ENCODE data around the gene DBNDD1.

DNA sequence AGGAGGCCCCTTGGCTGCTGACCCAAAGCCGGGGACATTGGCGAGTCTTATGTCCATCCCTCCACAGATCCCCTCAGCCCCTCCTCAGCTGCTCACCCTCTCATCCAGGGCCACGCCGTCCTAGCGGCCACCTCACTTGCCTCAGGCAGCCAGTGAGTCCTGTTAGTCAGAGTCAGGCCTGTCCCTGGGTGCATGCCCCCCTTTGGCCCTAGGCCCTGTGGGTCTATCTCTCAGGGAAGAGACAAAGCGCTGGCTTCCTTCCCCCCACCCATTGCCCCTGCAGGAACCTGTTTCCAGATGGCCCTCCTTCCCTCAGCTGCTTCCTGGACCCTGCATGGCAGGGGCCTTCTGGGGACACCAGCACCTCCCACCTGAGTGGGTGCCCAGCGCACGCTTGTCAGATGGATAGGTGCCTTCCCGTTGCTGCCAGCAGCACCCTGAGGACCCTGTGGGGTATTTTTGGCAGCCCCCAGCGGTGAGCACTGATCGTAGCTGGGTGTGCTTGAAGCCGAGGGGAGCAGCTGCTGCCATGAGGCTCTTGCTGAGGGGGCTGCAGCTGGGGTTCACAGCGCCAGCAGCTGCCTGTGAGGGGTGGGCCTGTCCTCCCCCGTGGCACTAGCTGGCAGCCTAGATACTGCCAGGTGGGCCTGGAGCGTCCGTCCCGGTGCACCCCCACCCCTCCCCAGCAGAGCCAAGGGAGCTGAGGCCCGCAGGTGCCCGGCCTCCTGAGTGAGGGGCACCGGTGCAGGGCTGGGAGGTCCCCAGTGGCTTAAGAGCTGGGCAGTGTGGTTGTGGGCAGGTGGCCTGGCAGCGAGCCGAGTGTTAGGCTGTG, 8.4 kb downstream of the DBNDD1 start:
- TF ChIP-seq, protein P1, sequence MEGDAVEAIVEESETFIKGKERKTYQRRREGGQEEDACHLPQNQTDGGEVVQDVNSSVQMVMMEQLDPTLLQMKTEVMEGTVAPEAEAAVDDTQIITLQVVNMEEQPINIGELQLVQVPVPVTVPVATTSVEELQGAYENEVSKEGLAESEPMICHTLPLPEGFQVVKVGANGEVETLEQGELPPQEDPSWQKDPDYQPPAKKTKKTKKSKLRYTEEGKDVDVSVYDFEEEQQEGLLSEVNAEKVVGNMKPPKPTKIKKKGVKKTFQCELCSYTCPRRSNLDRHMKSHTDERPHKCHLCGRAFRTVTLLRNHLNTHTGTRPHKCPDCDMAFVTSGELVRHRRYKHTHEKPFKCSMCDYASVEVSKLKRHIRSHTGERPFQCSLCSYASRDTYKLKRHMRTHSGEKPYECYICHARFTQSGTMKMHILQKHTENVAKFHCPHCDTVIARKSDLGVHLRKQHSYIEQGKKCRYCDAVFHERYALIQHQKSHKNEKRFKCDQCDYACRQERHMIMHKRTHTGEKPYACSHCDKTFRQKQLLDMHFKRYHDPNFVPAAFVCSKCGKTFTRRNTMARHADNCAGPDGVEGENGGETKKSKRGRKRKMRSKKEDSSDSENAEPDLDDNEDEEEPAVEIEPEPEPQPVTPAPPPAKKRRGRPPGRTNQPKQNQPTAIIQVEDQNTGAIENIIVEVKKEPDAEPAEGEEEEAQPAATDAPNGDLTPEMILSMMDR (conservative IDR thresholded peaks at IDR 0.05; ENCODE audit: low read depth in 2 of 2), result no peak
- 0 out of 2 replicates have a peak, but pooled peaks have one; percentile 14 for TF ChIP-seq POLR2AphosphoS5 (IDR thresholded peaks at IDR 0.05; ENCODE audit: low read depth)
- TF ChIP-seq ZNF331 (CRISPR knock-in tag; IDR thresholded peaks at IDR 0.05; ENCODE audit: low read depth), result no peak
- no peak for TF ChIP-seq EZH2 (IDR thresholded peaks at IDR 0.05; ENCODE audit: low read depth, unreplicated experiment)
- TF ChIP-seq NANOG (IDR thresholded peaks at IDR 0.05; ENCODE audit: borderline replicate concordance), result no peak
- no peak for TF ChIP-seq CREB1 (CRISPR knock-in tag; IDR thresholded peaks at IDR 0.05; ENCODE audit: low read depth)
- TF ChIP-seq, protein P2, sequence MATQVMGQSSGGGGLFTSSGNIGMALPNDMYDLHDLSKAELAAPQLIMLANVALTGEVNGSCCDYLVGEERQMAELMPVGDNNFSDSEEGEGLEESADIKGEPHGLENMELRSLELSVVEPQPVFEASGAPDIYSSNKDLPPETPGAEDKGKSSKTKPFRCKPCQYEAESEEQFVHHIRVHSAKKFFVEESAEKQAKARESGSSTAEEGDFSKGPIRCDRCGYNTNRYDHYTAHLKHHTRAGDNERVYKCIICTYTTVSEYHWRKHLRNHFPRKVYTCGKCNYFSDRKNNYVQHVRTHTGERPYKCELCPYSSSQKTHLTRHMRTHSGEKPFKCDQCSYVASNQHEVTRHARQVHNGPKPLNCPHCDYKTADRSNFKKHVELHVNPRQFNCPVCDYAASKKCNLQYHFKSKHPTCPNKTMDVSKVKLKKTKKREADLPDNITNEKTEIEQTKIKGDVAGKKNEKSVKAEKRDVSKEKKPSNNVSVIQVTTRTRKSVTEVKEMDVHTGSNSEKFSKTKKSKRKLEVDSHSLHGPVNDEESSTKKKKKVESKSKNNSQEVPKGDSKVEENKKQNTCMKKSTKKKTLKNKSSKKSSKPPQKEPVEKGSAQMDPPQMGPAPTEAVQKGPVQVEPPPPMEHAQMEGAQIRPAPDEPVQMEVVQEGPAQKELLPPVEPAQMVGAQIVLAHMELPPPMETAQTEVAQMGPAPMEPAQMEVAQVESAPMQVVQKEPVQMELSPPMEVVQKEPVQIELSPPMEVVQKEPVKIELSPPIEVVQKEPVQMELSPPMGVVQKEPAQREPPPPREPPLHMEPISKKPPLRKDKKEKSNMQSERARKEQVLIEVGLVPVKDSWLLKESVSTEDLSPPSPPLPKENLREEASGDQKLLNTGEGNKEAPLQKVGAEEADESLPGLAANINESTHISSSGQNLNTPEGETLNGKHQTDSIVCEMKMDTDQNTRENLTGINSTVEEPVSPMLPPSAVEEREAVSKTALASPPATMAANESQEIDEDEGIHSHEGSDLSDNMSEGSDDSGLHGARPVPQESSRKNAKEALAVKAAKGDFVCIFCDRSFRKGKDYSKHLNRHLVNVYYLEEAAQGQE (IDR thresholded peaks at IDR 0.05; ENCODE audit: unreplicated experiment), result no peak
- TF ChIP-seq JUNB (IDR thresholded peaks at IDR 0.05; ENCODE audit: unreplicated experiment), result no peak
- TF ChIP-seq STAT1 (IDR thresholded peaks at IDR 0.05; ENCODE audit: unreplicated experiment), result no peak
- TF ChIP-seq EZH2phosphoT487 (IDR thresholded peaks at IDR 0.05; ENCODE audit: unreplicated experiment), result no peak
